DMS53 treated with DMSO at 0.1 percent for 48 hours (cell line): Measurements from ENCODE around the gene CDKAL1.

ENCODE experiments used
- DNase-seq: peaks from one replicate; lab custom pipeline; 2025; ENCODE audit not compliant: unreplicated experiment; lab: John Stamatoyannopoulos, UW

The CDKAL1 gene

GRCh38 chr6:21131406-21131805, 597.1 kb downstream of the CDKAL1 start:
- DNase-seq = no peak

GRCh38 chr6:21132446-21132845, 598.2 kb downstream of the CDKAL1 start:
- DNase-seq = no peak

- no peak for DNase-seq
Observed at GRCh38 chr6:21132856-21133838, 598.9 kb downstream of the CDKAL1 start.

GRCh38 chr6:21133901-21134300, 599.6 kb downstream of the CDKAL1 start:
- no peak for DNase-seq

DNA sequence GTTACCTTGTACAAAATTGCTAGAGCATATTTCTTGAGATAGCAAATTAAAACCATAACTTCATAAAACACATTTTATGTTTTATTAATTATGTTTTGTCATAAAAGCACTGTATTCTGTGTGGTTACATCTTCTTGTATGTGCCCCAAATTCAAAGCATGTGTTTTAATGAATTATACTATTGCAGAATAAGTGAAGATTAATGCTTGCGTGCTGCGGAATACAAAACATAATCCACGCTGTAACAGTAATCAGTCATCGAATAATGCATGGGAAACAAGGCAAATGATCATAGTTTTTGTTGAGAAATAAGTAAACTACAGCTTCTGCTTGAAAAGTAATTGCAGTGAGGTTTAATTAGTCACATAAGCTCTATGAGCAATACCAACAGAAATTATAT, 600.1 kb downstream of the CDKAL1 start:
- DNase-seq = no peak

- no peak for DNase-seq
Observed at GRCh38 chr6:21135484-21136013, 601.3 kb downstream of the CDKAL1 start.

- no peak for DNase-seq
Observed at GRCh38 chr6:21137700-21138335, 603.6 kb downstream of the CDKAL1 start.

DNA sequence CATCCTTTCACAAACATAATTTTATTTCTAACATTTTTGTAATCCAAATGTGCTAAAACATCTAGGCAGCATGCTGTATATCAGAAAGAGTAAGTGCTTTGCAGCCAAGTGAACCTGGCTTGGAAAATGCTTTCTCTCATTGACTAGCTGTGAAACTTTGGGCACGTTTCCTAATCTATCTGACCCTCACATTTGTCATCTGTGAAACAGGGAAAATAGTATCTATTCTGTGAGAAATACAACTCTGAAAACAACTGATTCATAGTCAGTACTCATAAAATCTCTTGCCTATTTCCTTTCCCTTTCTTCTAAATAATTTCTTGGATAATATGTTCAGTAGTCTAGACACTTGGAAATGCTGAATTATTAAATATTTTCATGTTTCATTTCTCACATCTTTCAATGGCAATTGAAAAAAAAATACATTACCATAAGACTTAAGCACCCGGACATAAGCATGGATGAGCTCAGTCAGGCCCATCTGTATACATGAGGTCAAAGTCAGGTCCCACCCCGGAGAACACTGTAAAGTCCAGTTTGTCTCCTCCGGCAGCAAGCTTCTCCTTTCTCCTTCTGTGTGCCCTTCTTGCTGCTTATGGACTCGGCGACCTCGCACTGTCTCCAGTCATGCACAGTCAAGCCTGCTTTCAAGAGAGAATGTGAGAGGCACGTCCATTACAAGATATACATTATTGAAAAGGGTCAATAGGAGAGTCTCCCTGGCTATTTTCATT, 604.2 kb downstream of the CDKAL1 start:
- DNase-seq = no peak

DNA sequence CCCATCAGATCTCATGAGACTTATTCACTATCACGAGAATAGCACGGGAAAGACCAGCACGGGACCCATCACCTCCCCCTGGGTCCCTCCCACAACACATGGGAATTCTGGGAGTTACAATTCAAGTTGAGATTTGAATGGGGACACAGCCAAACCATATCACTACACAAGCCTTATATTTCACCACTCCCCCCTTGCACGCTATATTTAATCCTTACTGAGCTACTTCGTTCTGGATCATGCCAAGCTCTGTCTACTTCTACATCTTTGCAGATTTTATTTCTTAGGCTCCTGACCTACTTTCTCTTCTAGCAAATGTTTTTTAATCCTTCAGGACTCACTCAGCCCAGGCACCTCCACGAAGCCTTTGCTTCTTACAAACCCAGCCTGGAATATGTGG, 606.7 kb downstream of the CDKAL1 start:
- no peak for DNase-seq

DNA sequence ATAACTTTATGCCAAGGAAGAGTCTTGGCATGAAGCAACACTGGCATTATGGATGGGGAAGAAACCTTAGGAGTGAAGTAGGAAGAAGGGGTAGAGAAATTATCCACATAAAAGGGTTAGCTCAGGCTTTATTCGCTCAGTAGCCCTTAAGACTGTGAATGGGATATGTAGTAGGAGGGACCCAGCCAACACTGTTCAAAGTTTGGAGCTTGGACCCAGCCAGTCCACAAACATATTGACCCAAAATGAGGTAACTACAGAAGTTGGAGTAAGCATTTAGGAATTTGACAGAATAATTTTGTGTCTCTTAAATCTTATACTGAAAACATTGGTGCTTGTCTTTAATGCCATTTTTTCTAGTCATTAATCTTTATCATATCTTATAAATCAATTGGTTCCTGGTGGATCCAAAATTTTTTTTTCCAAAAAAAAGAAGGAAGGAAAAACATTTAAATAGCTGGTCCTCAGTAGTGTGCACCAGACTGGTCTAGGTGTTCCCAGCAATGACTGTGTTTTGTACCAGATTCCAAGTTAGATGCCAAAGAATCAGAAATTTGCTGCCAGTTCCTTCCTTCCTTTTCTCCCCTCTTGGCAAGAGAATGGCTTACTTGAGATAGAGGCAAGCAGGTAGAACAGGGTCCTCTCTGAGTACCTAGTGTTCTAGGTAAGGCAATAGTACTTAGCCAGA, 607.5 kb downstream of the CDKAL1 start:
- DNase-seq = no peak

- DNase-seq = no peak
Observed at GRCh38 chr6:21142741-21143140, 608.5 kb downstream of the CDKAL1 start.

- DNase-seq = no peak
Observed at GRCh38 chr6:21143645-21144044, 609.4 kb downstream of the CDKAL1 start.

DNA sequence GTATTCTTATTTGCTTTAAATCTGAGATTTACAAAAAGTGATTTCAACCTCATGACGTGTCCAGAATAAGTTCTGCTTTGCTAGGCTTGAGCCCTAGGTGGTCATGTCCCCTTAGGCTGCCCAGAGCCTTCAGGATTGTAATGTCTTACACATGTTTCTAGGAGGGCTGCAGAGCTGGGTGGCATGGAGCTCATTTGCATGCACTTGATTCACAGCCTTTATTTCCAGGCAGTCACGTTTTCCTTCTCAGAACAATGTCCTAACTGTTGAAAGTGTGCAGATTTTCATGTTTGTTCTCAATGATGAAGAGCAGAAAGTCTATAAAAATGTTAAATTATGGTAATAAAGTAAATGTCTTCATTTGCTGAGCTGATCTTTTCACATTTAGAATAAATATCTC, 610.7 kb downstream of the CDKAL1 start:
- no peak for DNase-seq

DNA sequence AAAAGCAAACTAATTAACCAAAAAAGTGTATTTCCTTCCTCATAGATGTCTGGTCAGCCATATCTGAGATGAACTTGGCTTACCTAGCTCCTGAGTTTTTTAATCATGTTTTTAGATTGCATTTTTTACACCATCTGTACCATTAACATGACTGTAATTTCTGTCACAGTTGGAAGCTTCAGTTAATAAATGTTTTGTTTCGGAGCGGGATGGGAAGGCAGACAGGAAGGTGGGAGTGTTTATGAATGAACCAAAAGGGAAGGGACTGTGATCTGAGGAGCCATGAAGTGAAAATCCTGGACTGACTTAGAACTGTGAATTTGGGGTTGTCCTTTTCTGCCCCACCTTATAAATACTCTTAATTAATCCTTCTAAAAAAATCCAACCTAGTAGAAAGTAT, 613.7 kb downstream of the CDKAL1 start:
- DNase-seq = no peak

DNA sequence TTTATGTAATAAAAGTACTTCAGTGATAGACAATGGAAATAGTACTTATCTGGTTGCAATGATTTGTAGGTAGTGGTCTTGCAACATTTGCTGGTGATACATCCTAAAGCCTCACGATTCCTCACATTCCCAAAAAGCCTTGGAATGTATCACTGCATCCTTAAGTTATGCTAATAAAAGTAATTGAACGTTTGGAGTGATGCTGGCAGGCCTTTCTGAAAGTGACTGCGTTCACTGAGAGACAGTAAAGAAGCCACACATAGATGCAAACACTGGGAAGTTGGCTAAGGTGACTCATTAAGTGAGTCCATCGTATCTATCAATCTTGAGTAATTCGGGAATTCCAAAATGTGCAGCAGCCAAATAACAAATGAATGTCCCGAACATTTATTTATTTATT, 615.2 kb downstream of the CDKAL1 start:
- DNase-seq = no peak

- no peak for DNase-seq
Observed at GRCh38 chr6:21150667-21151066, 616.4 kb downstream of the CDKAL1 start.

DNA sequence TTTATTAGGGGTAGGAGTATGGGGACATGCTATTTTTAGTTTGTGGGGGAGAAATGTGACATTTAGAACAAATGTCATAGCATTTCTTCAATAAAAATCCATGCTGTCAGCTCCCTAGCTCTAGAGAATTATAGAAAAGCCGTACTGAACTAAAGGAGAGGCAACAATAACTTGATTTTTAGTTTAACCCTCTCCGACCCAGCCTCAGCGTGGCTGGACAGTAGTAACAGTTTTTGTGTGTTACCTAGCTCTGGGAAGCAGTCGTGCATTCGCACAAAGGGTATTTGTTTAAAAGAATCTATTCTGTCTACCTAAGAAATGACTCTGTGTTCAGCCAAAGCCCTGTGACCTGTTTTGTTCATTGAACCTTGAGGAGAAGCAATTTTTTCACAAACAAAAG, 616.9 kb downstream of the CDKAL1 start:
- no peak for DNase-seq

DNA sequence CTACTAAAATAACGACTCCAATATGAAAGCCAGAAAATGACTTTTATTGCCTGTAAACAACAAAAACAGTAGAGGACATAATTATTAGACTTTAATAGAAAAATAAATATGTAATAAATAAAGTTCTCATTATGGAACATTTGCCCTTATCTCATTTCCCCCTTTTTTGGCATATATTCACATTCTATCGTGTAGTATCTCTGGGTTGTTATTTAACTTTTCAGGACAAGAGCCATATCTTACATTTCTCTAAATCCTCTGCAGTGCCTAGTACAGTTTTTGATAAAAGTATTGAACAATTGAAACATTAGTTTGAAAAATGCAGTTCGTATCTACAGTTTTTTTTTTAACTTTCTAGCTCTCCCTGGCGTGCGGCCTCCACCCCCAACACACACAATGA, 617.3 kb downstream of the CDKAL1 start:
- no peak for DNase-seq

- no peak for DNase-seq
Observed at GRCh38 chr6:21157186-21157929, 623.1 kb downstream of the CDKAL1 start.

DNA sequence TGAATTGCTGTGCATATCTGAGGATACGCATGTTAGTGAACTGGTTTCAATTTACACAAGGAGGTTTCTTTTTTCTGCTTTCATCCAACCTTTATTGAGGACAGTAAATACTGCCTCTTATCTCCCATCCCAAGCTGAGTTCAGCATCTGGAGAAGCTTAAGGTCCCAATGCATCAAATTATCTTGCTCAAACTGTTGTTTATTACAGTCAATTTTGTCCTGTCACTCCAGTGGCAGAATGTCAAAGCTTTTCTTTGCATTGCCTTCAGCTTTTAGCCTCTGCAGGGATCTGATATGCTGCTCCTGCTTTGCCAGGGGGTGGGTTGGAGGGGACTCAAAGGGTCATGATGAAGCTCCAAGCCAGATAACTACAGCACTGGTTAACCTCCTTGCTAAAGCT, 623.9 kb downstream of the CDKAL1 start:
- DNase-seq = no peak
